Measurements from ENCODE around the gene MRPS18C. TPM values are rescaled to one million over a fixed set of nuclear protein-coding genes. Genes with fewer than 3 reads are reported as not detected.

Gene MRPS18C
- total RNA-seq, 2 donors from 2014 or later = 7.6 to 17.3 TPM

GRCh38 chr4:83449009-83449408 lies 6.8 kb upstream of the MRPS18C start:
- Histone ChIP-seq H3K36me3 (peaks cover 9% of the 10 kb centered on the region), H3K9me3 (no peaks in the 10 kb centered on the region), H3K27ac (no peak overlapping the region), H3K4me1 (ENCODE audit: control insufficient read depth in 1 of 2, low read depth in 2 of 2) (peaks cover 1 to 11% of the 10 kb centered on the region in 2 donors), H3K27me3 (replicated peaks; ENCODE audit: insufficient read depth) (no peaks in the 10 kb centered on the region), H3K4me3 (no peak overlapping the region)
- DNase-seq (ENCODE audit: low spot score) = no peak
- TF ChIP-seq CTCF (IDR thresholded peaks at IDR 0.05) = no peak
- no peak for ATAC-seq (ENCODE audit: insufficient number of reproducible peaks, low FRiP score, low read depth)

GRCh38 chr4:83454686-83455085 lies 1.2 kb upstream of the MRPS18C start:
- Histone ChIP-seq H3K4me1 (ENCODE audit: control insufficient read depth in 1 of 2, low read depth in 2 of 2) (peaks cover 11 to 35% of the 10 kb centered on the region in 2 donors), H3K36me3 (no peaks in the 10 kb centered on the region), H3K9me3 (no peaks in the 10 kb centered on the region), H3K4me3 (peak overlapping the region; percentile 77), H3K27ac (peak overlapping the region; percentile 89 to 99), H3K27me3 (replicated peaks; ENCODE audit: insufficient read depth) (no peaks in the 10 kb centered on the region)
- DNase-seq (ENCODE audit: low spot score) (no peak), ATAC-seq (ENCODE audit: insufficient number of reproducible peaks, low FRiP score, low read depth) (no peak)
- TF ChIP-seq CTCF (IDR thresholded peaks at IDR 0.05) = no peak

- peak overlapping the region; percentile 89 to 99 for H3K27ac ChIP-seq
- H3K4me3 ChIP-seq = peak overlapping the region; percentile 77
- H3K27me3 ChIP-seq (replicated peaks; ENCODE audit: insufficient read depth) = no peaks in the 10 kb centered on the region
- no peaks in the 10 kb centered on the region for H3K9me3 ChIP-seq
- no peak for TF ChIP-seq CTCF (IDR thresholded peaks at IDR 0.05)
- peaks cover 11 to 35% of the 10 kb centered on the region in 2 donors for H3K4me1 ChIP-seq (ENCODE audit: control insufficient read depth in 1 of 2, low read depth in 2 of 2)
- H3K36me3 ChIP-seq = peaks cover 3% of the 10 kb centered on the region
- no peak for ATAC-seq (ENCODE audit: insufficient number of reproducible peaks, low FRiP score, low read depth)
- DNase-seq (ENCODE audit: low spot score) = no peak
Observed at GRCh38 chr4:83456184-83456501, 285 bp downstream of the MRPS18C start.

- no peaks in the 10 kb centered on the region for H3K4me1 ChIP-seq (ENCODE audit: control insufficient read depth in 1 of 2, low read depth in 2 of 2)
- TF ChIP-seq CTCF (IDR thresholded peaks at IDR 0.05) = no peak
- no peak overlapping the region for H3K4me3 ChIP-seq
- no peak for DNase-seq (ENCODE audit: low spot score)
- no peaks in the 10 kb centered on the region for H3K9me3 ChIP-seq
- H3K27ac ChIP-seq = no peak overlapping the region
- peaks cover 3% of the 10 kb centered on the region for H3K36me3 ChIP-seq
- no peak for ATAC-seq (ENCODE audit: insufficient number of reproducible peaks, low FRiP score, low read depth)
- H3K27me3 ChIP-seq (replicated peaks; ENCODE audit: insufficient read depth) = no peaks in the 10 kb centered on the region
Observed at GRCh38 chr4:83473423-83473822, 17.6 kb downstream of the MRPS18C start.

- Histone ChIP-seq H3K4me1 (ENCODE audit: control insufficient read depth in 1 of 2, low read depth in 2 of 2) (no peaks in the 10 kb centered on the region), H3K27ac (no peak overlapping the region), H3K9me3 (no peaks in the 10 kb centered on the region), H3K27me3 (replicated peaks; ENCODE audit: insufficient read depth) (no peaks in the 10 kb centered on the region), H3K4me3 (no peak overlapping the region), H3K36me3 (no peaks in the 10 kb centered on the region)
- no peak for DNase-seq (ENCODE audit: low spot score)
- no peak for ATAC-seq (ENCODE audit: insufficient number of reproducible peaks, low FRiP score, low read depth)
- no peak for TF ChIP-seq CTCF (IDR thresholded peaks at IDR 0.05)
Observed at GRCh38 chr4:83473966-83474365, 18.1 kb downstream of the MRPS18C start.
